Daoy (cell line): ENCODE measurements around the gene TSHZ1. TPM values are rescaled to one million over a fixed set of nuclear protein-coding genes. Genes with fewer than 3 reads are reported as not detected.

ENCODE experiments used
- total RNA-seq: library from RNA; depleted of rRNA; stranded (reverse); fragments of >200 nt; shearing (Covaris generic); gene quantifications from 2 replicates; pipeline ENCODE4 v1.2.3, GENCODE V29; 2014; rRNA removed

TSHZ1 gene
- total RNA-seq, 1 experiment from 2014 or later, result 6.4 TPM

Other genes with a start within 250 kb of the TSHZ1 start
- gene PTGR3, start 1.7 kb upstream of the TSHZ1 start, total RNA-seq, result 3.6 and 7.6 TPM in 2 replicates
- not detected in 2 replicates for gene SMIM21, start 216.9 kb downstream of the TSHZ1 start, total RNA-seq